ENCODE measurements around the gene APELA. TPM values are rescaled to one million over a fixed set of nuclear protein-coding genes. Genes with fewer than 3 reads are reported as not detected.
A peak's percentile ranks its signal among the peaks of the same experiment; 100 is the strongest.
"Not testable (repeated sequence)": the region's sequence is repeated elsewhere in the genome, so short reads cannot be mapped to it uniquely, and the experiment has no call there.

Gene APELA
- total and polyA plus RNA-seq, 2 of the 13 experiments (the other 11 are each of a cell fraction or from before 2014, with no cell fraction given): not detected

DNA sequence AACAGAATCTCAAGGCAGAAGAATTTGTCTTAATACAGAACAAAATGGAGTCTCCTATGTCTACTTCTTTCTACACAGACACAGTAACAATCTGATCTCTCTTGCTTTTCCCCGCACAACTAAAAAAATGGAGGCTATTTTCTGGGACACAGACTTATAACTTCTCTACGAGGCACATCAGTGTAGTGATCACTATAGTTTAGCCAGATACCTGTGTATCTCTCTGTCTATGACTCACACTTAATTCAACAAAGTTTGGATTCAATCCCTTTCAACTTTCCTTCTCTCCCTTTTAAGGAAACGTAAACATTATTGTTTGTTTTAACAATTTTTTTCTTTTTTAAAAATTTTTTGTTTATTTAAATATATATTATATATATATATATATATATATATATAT is 29.4 kb downstream of the APELA start (continued):
- TF ChIP-seq, protein P1, sequence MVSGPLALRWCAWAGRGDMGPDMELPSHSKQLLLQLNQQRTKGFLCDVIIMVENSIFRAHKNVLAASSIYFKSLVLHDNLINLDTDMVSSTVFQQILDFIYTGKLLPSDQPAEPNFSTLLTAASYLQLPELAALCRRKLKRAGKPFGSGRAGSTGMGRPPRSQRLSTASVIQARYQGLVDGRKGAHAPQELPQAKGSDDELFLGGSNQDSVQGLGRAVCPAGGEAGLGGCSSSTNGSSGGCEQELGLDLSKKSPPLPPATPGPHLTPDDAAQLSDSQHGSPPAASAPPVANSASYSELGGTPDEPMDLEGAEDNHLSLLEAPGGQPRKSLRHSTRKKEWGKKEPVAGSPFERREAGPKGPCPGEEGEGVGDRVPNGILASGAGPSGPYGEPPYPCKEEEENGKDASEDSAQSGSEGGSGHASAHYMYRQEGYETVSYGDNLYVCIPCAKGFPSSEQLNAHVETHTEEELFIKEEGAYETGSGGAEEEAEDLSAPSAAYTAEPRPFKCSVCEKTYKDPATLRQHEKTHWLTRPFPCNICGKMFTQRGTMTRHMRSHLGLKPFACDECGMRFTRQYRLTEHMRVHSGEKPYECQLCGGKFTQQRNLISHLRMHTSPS (CRISPR knock-in tag; IDR thresholded peaks at IDR 0.05; ENCODE audit: low read depth): no peak

- H2AFZ ChIP-seq (ENCODE audit: low read length); H3K4me1 ChIP-seq (ENCODE audit: insufficient read depth, low read length); H3K4me3 ChIP-seq (replicated peaks in 1 of 3; ENCODE audit: insufficient read depth in 1 of 3, low read depth in 2 of 3, low read length in 3 of 3); DNase-seq (ENCODE audit: low spot score); H3K9ac ChIP-seq (ENCODE audit: insufficient read depth, low read depth, low read length); H3K27ac ChIP-seq (ENCODE audit: extremely low read length, insufficient read depth, low read length); FAIRE-seq; H3K9me3 ChIP-seq (ENCODE audit: low read length); H3K4me2 ChIP-seq (ENCODE audit: low read depth, low read length); ATAC-seq; H4K20me1 ChIP-seq (ENCODE audit: insufficient read depth, low read length); H3K36me3 ChIP-seq (replicated peaks in 1 of 2; ENCODE audit: control insufficient read depth in 1 of 2, insufficient read depth in 2 of 2, low read length in 2 of 2); POLR2A ChIA-PET; H3K27me3 ChIP-seq (ENCODE audit: control insufficient read depth in 1 of 2, insufficient read depth in 2 of 2, low read length in 2 of 2); in situ Hi-C loops (cut with HindIII; ENCODE audit: extremely low pct_ligation_motif_present, low pct_unique_long_range_greater_than_20kb); H3K79me2 ChIP-seq (ENCODE audit: insufficient read depth, low read length); CTCF ChIA-PET (ENCODE audit: low intra/inter-chr PET ratio, low total read pairs); BruUV-seq (replicated peaks); intact Hi-C loops (cut with micrococcal nuclease; ENCODE audit: unreplicated experiment): not testable (repeated sequence)
- WGBS (ENCODE audit: low lambda C conversion rate): 57% methylated on average over 2 of the region's 2 CpGs
- TF ChIP-seq CTCF (CRISPR knock-in tag; IDR thresholded peaks at IDR 0.05): 0 out of 2 replicates have a peak, but pooled peaks have one; percentile 5
- TF ChIP-seq STAG1 (CRISPR knock-in tag; IDR thresholded peaks at IDR 0.05): peak; percentile 23
Measured at GRCh38 chr4:164913506-164913905, 36.5 kb downstream of the APELA start.

Measured in HepG2 (cell line).